Activated naive CD8-positive, alpha-beta T cell (primary cell): ENCODE results near the gene TRIM24.

Source experiments
- H3K27ac Mint-ChIP-seq: one replicate; pipeline ENCODE4 v1.8.0; 2021; ENCODE audit warnings: mixed read lengths
- H3K27me3 Mint-ChIP-seq: one replicate; pipeline ENCODE4 v1.8.0; 2021; ENCODE audit warnings: mixed read lengths
- H3K36me3 Mint-ChIP-seq: one replicate; pipeline ENCODE4 v1.8.0; 2021; ENCODE audit warnings: mixed read lengths
- H3K4me1 Mint-ChIP-seq: one replicate; pipeline ENCODE4 v1.8.0; 2021; ENCODE audit warnings: low read depth, mixed read lengths
- H3K4me3 Mint-ChIP-seq: one replicate; pipeline ENCODE4 v1.8.0; 2021; ENCODE audit warnings: mild to moderate bottlenecking, mixed read lengths
- H3K9me3 Mint-ChIP-seq: one replicate; pipeline ENCODE4 v1.8.0; 2021; ENCODE audit warnings: low read depth, mixed read lengths

TRIM24 gene

GRCh38 chr7:138556771-138557484 is 96.9 kb downstream of the TRIM24 start:
- H3K27me3 Mint-ChIP-seq = no peaks in the 10 kb centered on the region
- H3K4me3 Mint-ChIP-seq = no peak overlapping the region
- peaks cover 80% of the 10 kb centered on the region for H3K36me3 Mint-ChIP-seq
- no peak overlapping the region for H3K27ac Mint-ChIP-seq
- peaks cover 12% of the 10 kb centered on the region for H3K9me3 Mint-ChIP-seq
- H3K4me1 Mint-ChIP-seq = no peaks in the 10 kb centered on the region

- Mint-ChIP-seq H3K4me3 (no peak overlapping the region), H3K4me1 (no peaks in the 10 kb centered on the region), H3K27me3 (no peaks in the 10 kb centered on the region), H3K36me3 (peaks cover 81% of the 10 kb centered on the region), H3K9me3 (peaks cover 11% of the 10 kb centered on the region), H3K27ac (no peak overlapping the region)
These were observed 99.4 kb downstream of the TRIM24 start for GRCh38 chr7:138559448-138559847.

GRCh38 chr7:138563808-138564207 is 103.7 kb downstream of the TRIM24 start:
- no peak overlapping the region for H3K4me3 Mint-ChIP-seq
- peaks cover 4% of the 10 kb centered on the region for H3K9me3 Mint-ChIP-seq
- peaks cover 72% of the 10 kb centered on the region for H3K36me3 Mint-ChIP-seq
- no peaks in the 10 kb centered on the region for H3K4me1 Mint-ChIP-seq
- no peaks in the 10 kb centered on the region for H3K27me3 Mint-ChIP-seq
- no peak overlapping the region for H3K27ac Mint-ChIP-seq

- Mint-ChIP-seq H3K36me3 (peaks cover 67% of the 10 kb centered on the region), H3K4me3 (no peak overlapping the region), H3K9me3 (peaks cover 4% of the 10 kb centered on the region), H3K27me3 (no peaks in the 10 kb centered on the region), H3K4me1 (no peaks in the 10 kb centered on the region), H3K27ac (no peak overlapping the region)
These were observed 104.3 kb downstream of the TRIM24 start for GRCh38 chr7:138564365-138564764.

GRCh38 chr7:138565071-138565450 is 105.0 kb downstream of the TRIM24 start:
- peaks cover 4% of the 10 kb centered on the region for H3K9me3 Mint-ChIP-seq
- no peak overlapping the region for H3K4me3 Mint-ChIP-seq
- H3K27me3 Mint-ChIP-seq = no peaks in the 10 kb centered on the region
- H3K36me3 Mint-ChIP-seq = peaks cover 60% of the 10 kb centered on the region
- no peaks in the 10 kb centered on the region for H3K4me1 Mint-ChIP-seq
- no peak overlapping the region for H3K27ac Mint-ChIP-seq

- no peaks in the 10 kb centered on the region for H3K4me1 Mint-ChIP-seq
- no peak overlapping the region for H3K27ac Mint-ChIP-seq
- H3K36me3 Mint-ChIP-seq = peaks cover 56% of the 10 kb centered on the region
- no peak overlapping the region for H3K4me3 Mint-ChIP-seq
- no peaks in the 10 kb centered on the region for H3K27me3 Mint-ChIP-seq
- H3K9me3 Mint-ChIP-seq = peaks cover 4% of the 10 kb centered on the region
These were observed 105.5 kb downstream of the TRIM24 start for GRCh38 chr7:138565451-138566114.

GRCh38 chr7:138568655-138569054 is 108.6 kb downstream of the TRIM24 start:
- peaks cover 40% of the 10 kb centered on the region for H3K36me3 Mint-ChIP-seq
- H3K27ac Mint-ChIP-seq = no peak overlapping the region
- H3K27me3 Mint-ChIP-seq = no peaks in the 10 kb centered on the region
- peaks cover 4% of the 10 kb centered on the region for H3K9me3 Mint-ChIP-seq
- H3K4me1 Mint-ChIP-seq = no peaks in the 10 kb centered on the region
- no peak overlapping the region for H3K4me3 Mint-ChIP-seq

- Mint-ChIP-seq H3K4me3 (no peak overlapping the region), H3K27me3 (no peaks in the 10 kb centered on the region), H3K9me3 (peaks cover 1% of the 10 kb centered on the region), H3K36me3 (peaks cover 39% of the 10 kb centered on the region), H3K4me1 (no peaks in the 10 kb centered on the region), H3K27ac (no peak overlapping the region)
These were observed 109.4 kb downstream of the TRIM24 start for GRCh38 chr7:138569418-138569817.

- Mint-ChIP-seq H3K36me3 (peaks cover 31% of the 10 kb centered on the region), H3K27me3 (no peaks in the 10 kb centered on the region)
These were observed 110.7 kb downstream of the TRIM24 start for GRCh38 chr7:138570715-138571114.

GRCh38 chr7:138573741-138574140 is 113.7 kb downstream of the TRIM24 start:
- H3K4me3 Mint-ChIP-seq = no peak overlapping the region
- H3K4me1 Mint-ChIP-seq = peaks cover 1% of the 10 kb centered on the region
- no peaks in the 10 kb centered on the region for H3K27me3 Mint-ChIP-seq
- no peaks in the 10 kb centered on the region for H3K9me3 Mint-ChIP-seq
- H3K27ac Mint-ChIP-seq = no peak overlapping the region
- H3K36me3 Mint-ChIP-seq = peaks cover 29% of the 10 kb centered on the region

More at GRCh38 chr7:138570715-138571114, 110.7 kb downstream of the TRIM24 start:
- Mint-ChIP-seq H3K4me1 (peaks cover under 1% of the 10 kb centered on the region), H3K4me3 (no peak overlapping the region), H3K9me3 (no peaks in the 10 kb centered on the region), H3K27ac (no peak overlapping the region)

GRCh38 chr7:138575897-138576428 is 115.9 kb downstream of the TRIM24 start:
- H3K4me3 Mint-ChIP-seq = no peak overlapping the region
- no peak overlapping the region for H3K27ac Mint-ChIP-seq
- H3K36me3 Mint-ChIP-seq = peaks cover 37% of the 10 kb centered on the region
- H3K9me3 Mint-ChIP-seq = no peaks in the 10 kb centered on the region
- no peaks in the 10 kb centered on the region for H3K27me3 Mint-ChIP-seq
- peaks cover 1% of the 10 kb centered on the region for H3K4me1 Mint-ChIP-seq

GRCh38 chr7:138579136-138579535 is 119.1 kb downstream of the TRIM24 start:
- Mint-ChIP-seq H3K4me1 (peaks cover 1% of the 10 kb centered on the region), H3K9me3 (no peaks in the 10 kb centered on the region), H3K36me3 (peaks cover 43% of the 10 kb centered on the region), H3K27ac (no peak overlapping the region), H3K4me3 (no peak overlapping the region), H3K27me3 (no peaks in the 10 kb centered on the region)

GRCh38 chr7:138579671-138580070 is 119.6 kb downstream of the TRIM24 start:
- no peaks in the 10 kb centered on the region for H3K27me3 Mint-ChIP-seq
- peaks cover 44% of the 10 kb centered on the region for H3K36me3 Mint-ChIP-seq
- no peak overlapping the region for H3K4me3 Mint-ChIP-seq
- peaks cover 1% of the 10 kb centered on the region for H3K4me1 Mint-ChIP-seq
- H3K9me3 Mint-ChIP-seq = no peaks in the 10 kb centered on the region
- no peak overlapping the region for H3K27ac Mint-ChIP-seq

GRCh38 chr7:138581065-138581464 is 121.0 kb downstream of the TRIM24 start:
- Mint-ChIP-seq H3K4me3 (no peak overlapping the region), H3K4me1 (no peaks in the 10 kb centered on the region), H3K36me3 (peaks cover 46% of the 10 kb centered on the region), H3K27me3 (no peaks in the 10 kb centered on the region), H3K27ac (no peak overlapping the region), H3K9me3 (no peaks in the 10 kb centered on the region)

GRCh38 chr7:138584283-138584682 is 124.2 kb downstream of the TRIM24 start:
- H3K36me3 Mint-ChIP-seq = peaks cover 44% of the 10 kb centered on the region
- H3K27ac Mint-ChIP-seq = no peak overlapping the region
- no peaks in the 10 kb centered on the region for H3K27me3 Mint-ChIP-seq
- H3K9me3 Mint-ChIP-seq = no peaks in the 10 kb centered on the region
- H3K4me1 Mint-ChIP-seq = no peaks in the 10 kb centered on the region
- no peak overlapping the region for H3K4me3 Mint-ChIP-seq
